Liver (tissue), 9 donors: Measurements from ENCODE around the gene MAML3. TPM values are rescaled to one million over a fixed set of nuclear protein-coding genes. Genes with fewer than 3 reads are reported as not detected.

Experiments used
- DNase-seq: peaks from one replicate; pipeline ENCODE4 v3.0.0-alpha.2; 2017; ENCODE audit warnings: low spot score
- H3K27ac ChIP-seq, 2 donors: one replicate each; pipeline ENCODE4 v1.7.0; 2013; ENCODE audit warnings: inconsistent platforms in 2 of 2, low read length in 2 of 2, control low read depth in 1 of 2, low read depth in 1 of 2, mild to moderate bottlenecking in 1 of 2
- H3K27me3 ChIP-seq, 4 donors: one replicate each; pipeline versions ENCODE4 v1.6.1 to v1.7.0; 2013; ENCODE audit warnings: low read length in 3 of 4, inconsistent platforms in 1 of 4, mild to moderate bottlenecking in 1 of 4, moderate library complexity in 1 of 4; ENCODE audit not compliant: control insufficient read depth in 4 of 4, insufficient read depth in 4 of 4
- H3K36me3 ChIP-seq, 4 donors: one replicate each; pipeline versions ENCODE4 v1.6.1 to v1.7.0; 2013; ENCODE audit warnings: low read length in 3 of 4, mild to moderate bottlenecking in 3 of 4, low read depth in 1 of 4, moderate library complexity in 1 of 4; ENCODE audit not compliant: control insufficient read depth in 4 of 4, insufficient read depth in 3 of 4
- H3K4me1 ChIP-seq, 4 donors: one replicate each; pipeline versions ENCODE4 v1.6.1 to v1.7.0; 2013; ENCODE audit warnings: low read length in 3 of 4, mild to moderate bottlenecking in 3 of 4, moderate library complexity in 1 of 4; ENCODE audit not compliant: control insufficient read depth in 4 of 4, insufficient read depth in 4 of 4
- H3K4me3 ChIP-seq, 3 donors: one replicate each; pipeline versions ENCODE4 v1.6.1 to v1.7.0; 2013; ENCODE audit warnings: low read length in 3 of 3, control low read depth in 1 of 3, low read depth in 1 of 3, mild to moderate bottlenecking in 1 of 3
- H3K9ac ChIP-seq, 2 donors: one replicate each; pipeline ENCODE4 v1.7.0; 2013; ENCODE audit warnings: low read length in 2 of 2, mild to moderate bottlenecking in 2 of 2, moderate library complexity in 2 of 2, control low read depth in 1 of 2, low read depth in 1 of 2
- H3K9me3 ChIP-seq, 4 donors: one replicate each; pipeline versions ENCODE4 v1.6.1 to v1.7.0; 2013; ENCODE audit warnings: low read length in 3 of 4; ENCODE audit not compliant: control insufficient read depth in 4 of 4
- CTCF ChIP-seq: fragments of 150-350 bp; IDR thresholded peaks from 2 replicates; pipeline ENCODE4 v1.5.1; 2017; ENCODE audit warnings: improper control_type of control experiment, low read depth, low read length; ENCODE audit not compliant: missing input control
- EGR1 ChIP-seq, 2 donors: IDR thresholded peaks; 2 replicates each; pipeline ENCODE4 v1.6.1; 2016 to 2018; ENCODE audit warnings: antibody characterized with exemption in 2 of 2, low read depth in 2 of 2
- FOXA1 ChIP-seq: IDR thresholded peaks from 2 replicates; pipeline ENCODE4 v1.6.1; 2016; ENCODE audit warnings: antibody characterized with exemption
- FOXA2 ChIP-seq: IDR thresholded peaks from 2 replicates; pipeline ENCODE4 v1.6.1; 2016; ENCODE audit warnings: antibody characterized with exemption
- GABPA ChIP-seq, 2 donors: IDR thresholded peaks in 1 of 2; conservative IDR thresholded peaks in 1 of 2; 2 replicates each; pipeline ENCODE4 v1.6.1; 2016; ENCODE audit warnings: antibody characterized with exemption in 2 of 2, mild to moderate bottlenecking in 1 of 2, moderate library complexity in 1 of 2
- HNF4A ChIP-seq, 2 donors: conservative IDR thresholded peaks; 2 replicates each; pipeline ENCODE4 v1.6.1; 2016; ENCODE audit warnings: antibody characterized with exemption in 2 of 2, mild to moderate bottlenecking in 2 of 2
- HNF4G ChIP-seq: IDR thresholded peaks from 2 replicates; pipeline ENCODE4 v1.6.1; 2016; ENCODE audit warnings: antibody characterized with exemption
- JUND ChIP-seq, 2 donors: IDR thresholded peaks; 2 replicates each; pipeline ENCODE4 v1.6.1; 2016; ENCODE audit warnings: antibody characterized with exemption in 2 of 2
- RAD21 ChIP-seq, 2 donors: IDR thresholded peaks; 2 replicates each; pipeline ENCODE4 v1.6.1; 2016; ENCODE audit warnings: antibody characterized with exemption in 2 of 2, mild to moderate bottlenecking in 2 of 2
- SP1 ChIP-seq: IDR thresholded peaks from 2 replicates; pipeline ENCODE4 v1.6.1; 2018; ENCODE audit warnings: antibody characterized with exemption, mild to moderate bottlenecking
- WGBS: extraction: QIAGEN DNeasy Blood & Tissue Kit; methylation state at CpG from one replicate; pipeline ENCODE4 v1.1.7; 2013; 5-methylcytosine and 5-hydroxymethylcytosine counted together
- polyA plus RNA-seq, 2 donors: library from polyadenylated mRNA; stranded (reverse) in 1 of 2; unstranded in 1 of 2; fragments of 200-250 nt in 1 of 2; fragments of >200 nt in 1 of 2; fragmentation: Nextera tagmentation in 1 of 2; extraction: Ambion mirVana in 1 of 2; gene quantifications; one replicate each; pipeline versions ENCODE4 v1.2.1 to v1.2.3, GENCODE V29; 2013 to 2015
- total RNA-seq, 2 donors: library from RNA; depleted of rRNA; stranded (reverse); fragments of >200 nt; gene quantifications; one replicate each; pipeline ENCODE4 v1.2.3, GENCODE V29; 2014
- TF ChIP-seq, protein P1 (sequence below): IDR thresholded peaks from 2 replicates; pipeline ENCODE4 v1.6.1; 2016; ENCODE audit warnings: antibody characterized with exemption
- TF ChIP-seq, protein P2 (sequence below): IDR thresholded peaks from 2 replicates; pipeline ENCODE4 v1.6.1; 2016; ENCODE audit warnings: antibody characterized with exemption, mild to moderate bottlenecking
- TF ChIP-seq, protein P3 (sequence below): IDR thresholded peaks from 2 replicates; pipeline ENCODE4 v1.6.1; 2016; ENCODE audit warnings: antibody characterized with exemption
- TF ChIP-seq, protein P4 (sequence below): IDR thresholded peaks from 2 replicates; pipeline ENCODE4 v1.6.1; 2016; ENCODE audit warnings: antibody characterized with exemption
- donor health status: healthy.
- donor health status: healthy.
- donor health status: healthy.
- donor health status: healthy.
- donor health status: healthy.

MAML3 gene
- total and polyA plus RNA-seq, 4 donors: 1.3 to 4.3 (median 2.7) TPM

DNA sequence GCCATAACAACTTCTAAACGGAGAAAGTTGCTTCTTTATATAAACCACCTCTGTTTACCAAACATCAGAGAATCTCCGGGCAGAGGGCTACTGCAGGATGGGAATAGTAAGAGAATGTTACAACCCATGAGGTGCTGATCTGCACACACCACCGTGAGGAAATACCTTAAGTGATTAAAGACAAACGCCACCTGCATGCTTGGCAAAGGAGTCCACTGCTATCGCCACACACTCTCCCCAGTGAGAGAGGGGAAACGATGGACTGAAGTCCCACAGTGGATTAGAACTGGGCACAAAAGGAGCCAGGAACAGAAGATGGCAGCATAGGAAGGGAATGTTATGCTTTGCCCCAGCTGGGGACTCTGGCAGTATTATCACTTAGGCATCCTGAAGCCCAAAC lies 15.6 kb downstream of the MAML3 start (continued):
- TF ChIP-seq, protein P1, sequence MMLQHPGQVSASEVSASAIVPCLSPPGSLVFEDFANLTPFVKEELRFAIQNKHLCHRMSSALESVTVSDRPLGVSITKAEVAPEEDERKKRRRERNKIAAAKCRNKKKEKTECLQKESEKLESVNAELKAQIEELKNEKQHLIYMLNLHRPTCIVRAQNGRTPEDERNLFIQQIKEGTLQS: no peak
- TF ChIP-seq SP1: no peak
- TF ChIP-seq CTCF: no peak

- DNase-seq: no peak
- H3K9ac ChIP-seq: no peak overlapping the region
- H3K4me1 ChIP-seq: no peaks in the 10 kb centered on the region
- H3K27me3 ChIP-seq: no peaks in the 10 kb centered on the region
- no peaks in the 10 kb centered on the region for H3K36me3 ChIP-seq
- no peak for TF ChIP-seq CTCF
- TF ChIP-seq, protein P2, sequence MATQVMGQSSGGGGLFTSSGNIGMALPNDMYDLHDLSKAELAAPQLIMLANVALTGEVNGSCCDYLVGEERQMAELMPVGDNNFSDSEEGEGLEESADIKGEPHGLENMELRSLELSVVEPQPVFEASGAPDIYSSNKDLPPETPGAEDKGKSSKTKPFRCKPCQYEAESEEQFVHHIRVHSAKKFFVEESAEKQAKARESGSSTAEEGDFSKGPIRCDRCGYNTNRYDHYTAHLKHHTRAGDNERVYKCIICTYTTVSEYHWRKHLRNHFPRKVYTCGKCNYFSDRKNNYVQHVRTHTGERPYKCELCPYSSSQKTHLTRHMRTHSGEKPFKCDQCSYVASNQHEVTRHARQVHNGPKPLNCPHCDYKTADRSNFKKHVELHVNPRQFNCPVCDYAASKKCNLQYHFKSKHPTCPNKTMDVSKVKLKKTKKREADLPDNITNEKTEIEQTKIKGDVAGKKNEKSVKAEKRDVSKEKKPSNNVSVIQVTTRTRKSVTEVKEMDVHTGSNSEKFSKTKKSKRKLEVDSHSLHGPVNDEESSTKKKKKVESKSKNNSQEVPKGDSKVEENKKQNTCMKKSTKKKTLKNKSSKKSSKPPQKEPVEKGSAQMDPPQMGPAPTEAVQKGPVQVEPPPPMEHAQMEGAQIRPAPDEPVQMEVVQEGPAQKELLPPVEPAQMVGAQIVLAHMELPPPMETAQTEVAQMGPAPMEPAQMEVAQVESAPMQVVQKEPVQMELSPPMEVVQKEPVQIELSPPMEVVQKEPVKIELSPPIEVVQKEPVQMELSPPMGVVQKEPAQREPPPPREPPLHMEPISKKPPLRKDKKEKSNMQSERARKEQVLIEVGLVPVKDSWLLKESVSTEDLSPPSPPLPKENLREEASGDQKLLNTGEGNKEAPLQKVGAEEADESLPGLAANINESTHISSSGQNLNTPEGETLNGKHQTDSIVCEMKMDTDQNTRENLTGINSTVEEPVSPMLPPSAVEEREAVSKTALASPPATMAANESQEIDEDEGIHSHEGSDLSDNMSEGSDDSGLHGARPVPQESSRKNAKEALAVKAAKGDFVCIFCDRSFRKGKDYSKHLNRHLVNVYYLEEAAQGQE: no peak
- TF ChIP-seq, protein P3, sequence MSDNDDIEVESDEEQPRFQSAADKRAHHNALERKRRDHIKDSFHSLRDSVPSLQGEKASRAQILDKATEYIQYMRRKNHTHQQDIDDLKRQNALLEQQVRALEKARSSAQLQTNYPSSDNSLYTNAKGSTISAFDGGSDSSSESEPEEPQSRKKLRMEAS: no peak
- TF ChIP-seq FOXA2: no peak
- TF ChIP-seq RAD21 (IDR thresholded peaks at IDR 0.05): no peak
- TF ChIP-seq GABPA (IDR thresholded peaks at IDR 0.05 in 1 of 2, conservative IDR thresholded peaks at IDR 0.05 in 1 of 2): no peak
- whole genome bisulfite sequencing: 54% methylated on average over 3 of the region's 3 CpGs
- H3K27ac ChIP-seq: no peak overlapping the region
- H3K9me3 ChIP-seq: no peaks in the 10 kb centered on the region
- H3K4me3 ChIP-seq: no peak overlapping the region
Observed at GRCh38 chr4:140137671-140138070, 16.3 kb downstream of the MAML3 start.

DNA sequence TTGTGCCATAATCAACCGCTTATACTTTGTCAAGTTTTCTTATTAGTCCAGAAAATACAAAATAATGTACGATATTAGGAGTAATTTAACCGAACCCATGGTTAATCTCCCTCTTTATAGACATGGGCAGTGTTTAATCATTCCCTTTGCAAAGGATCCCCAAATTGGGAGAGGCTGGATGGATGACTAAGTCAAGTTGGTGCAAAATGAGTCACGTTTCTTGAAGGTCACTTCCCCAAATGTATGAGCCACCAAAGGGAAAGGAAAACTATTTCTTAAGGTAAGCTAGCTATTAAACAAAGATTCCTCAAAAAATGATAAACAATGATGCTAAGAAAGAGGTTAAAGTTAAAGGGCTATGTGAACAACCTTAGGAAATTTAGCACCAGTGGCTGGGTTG lies 17.5 kb downstream of the MAML3 start:
- no peak overlapping the region for H3K4me3 ChIP-seq
- 93% methylated on average over 4 of the region's 4 CpGs for WGBS
- no peaks in the 10 kb centered on the region for H3K9me3 ChIP-seq
- H3K4me1 ChIP-seq: no peaks in the 10 kb centered on the region
- H3K27ac ChIP-seq: no peak overlapping the region
- H3K9ac ChIP-seq: no peak overlapping the region
- no peaks in the 10 kb centered on the region for H3K27me3 ChIP-seq
- H3K36me3 ChIP-seq: no peaks in the 10 kb centered on the region
- no peak for DNase-seq
- TF ChIP-seq FOXA1 (no peak), FOXA2 (no peak), HNF4G (no peak), EGR1 (IDR thresholded peaks at IDR 0.05; ENCODE audit: low read depth in 2 of 2) (no peak), HNF4A (conservative IDR thresholded peaks at IDR 0.05) (no peak), RAD21 (IDR thresholded peaks at IDR 0.05) (no peak), JUND (IDR thresholded peaks at IDR 0.05) (no peak)
- TF ChIP-seq, protein P2: no peak
- TF ChIP-seq, protein P4, sequence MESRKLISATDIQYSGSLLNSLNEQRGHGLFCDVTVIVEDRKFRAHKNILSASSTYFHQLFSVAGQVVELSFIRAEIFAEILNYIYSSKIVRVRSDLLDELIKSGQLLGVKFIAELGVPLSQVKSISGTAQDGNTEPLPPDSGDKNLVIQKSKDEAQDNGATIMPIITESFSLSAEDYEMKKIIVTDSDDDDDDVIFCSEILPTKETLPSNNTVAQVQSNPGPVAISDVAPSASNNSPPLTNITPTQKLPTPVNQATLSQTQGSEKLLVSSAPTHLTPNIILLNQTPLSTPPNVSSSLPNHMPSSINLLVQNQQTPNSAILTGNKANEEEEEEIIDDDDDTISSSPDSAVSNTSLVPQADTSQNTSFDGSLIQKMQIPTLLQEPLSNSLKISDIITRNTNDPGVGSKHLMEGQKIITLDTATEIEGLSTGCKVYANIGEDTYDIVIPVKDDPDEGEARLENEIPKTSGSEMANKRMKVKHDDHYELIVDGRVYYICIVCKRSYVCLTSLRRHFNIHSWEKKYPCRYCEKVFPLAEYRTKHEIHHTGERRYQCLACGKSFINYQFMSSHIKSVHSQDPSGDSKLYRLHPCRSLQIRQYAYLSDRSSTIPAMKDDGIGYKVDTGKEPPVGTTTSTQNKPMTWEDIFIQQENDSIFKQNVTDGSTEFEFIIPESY: no peak
